HepG2 (cell line): ENCODE data around the gene UBE2L6. TPM values are rescaled to one million over a fixed set of nuclear protein-coding genes. Genes with fewer than 3 reads are reported as not detected.
A peak's percentile ranks its signal among the peaks of the same experiment; 100 is the strongest.

Source experiments
- FOSL2 ChIP-seq: sonication (generic); formaldehyde crosslinking; IDR thresholded peaks from 2 replicates; pipeline ENCODE4 v1.4.0; 2020; ENCODE audit warnings: missing genetic modification reagents
- FOXC1 ChIP-seq: sonication (generic); formaldehyde crosslinking; IDR thresholded peaks from 2 replicates; pipeline ENCODE4 v1.8.0; 2022; ENCODE audit warnings: mild to moderate bottlenecking, missing genetic modification reagents, borderline replicate concordance
- HNF4G ChIP-seq, 2 experiments: sonication (generic) in 1 of 2; formaldehyde crosslinking in 1 of 2; IDR thresholded peaks; 2 replicates each; pipeline versions ENCODE4 v1.4.0 to v1.6.1; 2011 to 2020; ENCODE audit warnings: borderline replicate concordance in 2 of 2, low read depth in 2 of 2, mild to moderate bottlenecking in 2 of 2, low read length in 1 of 2, missing genetic modification reagents in 1 of 2, moderate library complexity in 1 of 2
- KDM2A ChIP-seq: sonication (generic); formaldehyde crosslinking; IDR thresholded peaks from 2 replicates; pipeline ENCODE4 v1.4.0; 2020; ENCODE audit warnings: low read depth, missing genetic modification reagents, borderline replicate concordance
- MAZ ChIP-seq, 2 experiments: sonication (generic) in 1 of 2; formaldehyde crosslinking in 1 of 2; IDR thresholded peaks; 2 replicates each; pipeline versions ENCODE4 v1.5.0 to v1.6.1; 2012 to 2020; ENCODE audit warnings: low read depth in 2 of 2, mild to moderate bottlenecking in 2 of 2, borderline replicate concordance in 1 of 2, improper control_type of control experiment in 1 of 2, low read length in 1 of 2, missing genetic modification reagents in 1 of 2, moderate library complexity in 1 of 2
- MEIS2 ChIP-seq: sonication (generic); formaldehyde crosslinking; IDR thresholded peaks from 2 replicates; pipeline ENCODE4 v1.9.0; 2021; ENCODE audit warnings: mild to moderate bottlenecking, missing genetic modification reagents
- PBX3 ChIP-seq: sonication (generic); formaldehyde crosslinking; IDR thresholded peaks from 2 replicates; pipeline ENCODE4 v1.8.1; 2023; ENCODE audit warnings: missing genetic modification reagents, inconsistent platforms, borderline replicate concordance
- REPIN1 ChIP-seq: sonication (generic); formaldehyde crosslinking; IDR thresholded peaks from 2 replicates; pipeline ENCODE4 v1.8.0; 2022; ENCODE audit warnings: missing genetic modification reagents, low read depth, mild to moderate bottlenecking, borderline replicate concordance
- SIN3A ChIP-seq: IDR thresholded peaks from 2 replicates; pipeline ENCODE4 v1.6.1; 2011; ENCODE audit warnings: low read depth, mild to moderate bottlenecking, control low read depth, low read length, borderline replicate concordance
- SMYD3 ChIP-seq: sonication (generic); formaldehyde crosslinking; IDR thresholded peaks from 2 replicates; pipeline ENCODE4 v1.8.1; 2023; ENCODE audit warnings: mild to moderate bottlenecking, missing genetic modification reagents
- UBTF ChIP-seq: sonication (generic); formaldehyde crosslinking; IDR thresholded peaks from 2 replicates; pipeline ENCODE4 v1.4.0; 2020; ENCODE audit warnings: mild to moderate bottlenecking, missing genetic modification reagents
- ZBTB40 ChIP-seq, 2 experiments: fragments of 450-650 bp in 1 of 2; sonication (generic) in 1 of 2; formaldehyde crosslinking in 1 of 2; IDR thresholded peaks; 2 replicates each; pipeline versions ENCODE4 v1.6.1 to v1.8.0; 2016 to 2022; ENCODE audit warnings: antibody characterized with exemption in 1 of 2, mild to moderate bottlenecking in 1 of 2, missing genetic modification reagents in 1 of 2
- ZNF614 ChIP-seq: IDR thresholded peaks from 2 replicates; pipeline ENCODE4 v1.6.1; 2018; ENCODE audit warnings: missing biosample characterization, missing genetic modification reagents, inconsistent platforms, borderline replicate concordance
- polyA plus RNA-seq, 8 experiments: library from polyadenylated mRNA; depleted of rRNA in 3 of 8; stranded (reverse) in 7 of 8; unstranded in 1 of 8; fragments of >200 nt; fragmentation: Illumina TruSeq in 4 of 8; extraction: Trizol in 4 of 8; gene quantifications; 2 replicates each; pipeline versions ENCODE4 v1.2.1 to v1.2.3, GENCODE V29; 2011 to 2016; ENCODE audit warnings: low read depth in 4 of 8, missing spikeins in 1 of 8, mixed read lengths in 1 of 8; ENCODE audit not compliant: insufficient read depth in 1 of 8
- total RNA-seq, 5 experiments: library from RNA; depleted of rRNA; stranded (reverse); fragments of >200 nt; fragmentation: Illumina TruSeq; extraction: Trizol; gene quantifications; 2 replicates each; pipeline ENCODE4 v1.2.3, GENCODE V29; 2016; ENCODE audit warnings: low read depth in 1 of 5

The UBE2L6 gene
- total and polyA plus RNA-seq, 2 of the 13 experiments (the other 11 are each of a cell fraction or from before 2014, with no cell fraction given): 30.3 to 30.4 TPM

- TF ChIP-seq FOXC1 (CRISPR knock-in tag) (peak; percentile 33; the same call in 1 of the 2 replicates), MAZ (IDR thresholded peaks at IDR 0.05; ENCODE audit: borderline replicate concordance, low read depth, low read length) (no peak), MAZ (CRISPR knock-in tag; IDR thresholded peaks at IDR 0.05; ENCODE audit: low read depth) (0 out of 2 replicates have a peak, but pooled peaks have one; percentile 45), REPIN1 (CRISPR knock-in tag) (peak; percentile 59; the same call in 1 of the 2 replicates), ZNF614 (CRISPR knock-in tag) (no peak), ZBTB40 (IDR thresholded peaks at IDR 0.05) (no peak), ZBTB40 (CRISPR knock-in tag; IDR thresholded peaks at IDR 0.05) (0 out of 2 replicates have a peak, but pooled peaks have one; percentile 19), SMYD3 (CRISPR knock-in tag) (no peak), KDM2A (peak; percentile 69; the same call in 1 of the 2 replicates), SIN3A (peak; percentile 54; the same call in 1 of the 2 replicates), PBX3 (CRISPR knock-in tag) (no peak), HNF4G (IDR thresholded peaks at IDR 0.05; ENCODE audit: borderline replicate concordance, low read depth, low read length) (no peak), HNF4G (CRISPR knock-in tag; IDR thresholded peaks at IDR 0.05; ENCODE audit: borderline replicate concordance, low read depth) (no peak), MEIS2 (CRISPR knock-in tag) (peak; percentile 16; the same call in 1 of the 2 replicates), UBTF (CRISPR knock-in tag) (peak; percentile 79), FOSL2 (CRISPR knock-in tag) (0 out of 2 replicates have a peak, but pooled peaks have one; percentile 11)
Observed at GRCh38 chr11:57567515-57568329, at the start of gene UBE2L6 (continued).
